AG09309 (cell line): ENCODE data around the gene CALM3.

Experiments used
- DNase-seq: peaks from one replicate; pipeline ENCODE4 v3.0.0-alpha.2; 2010; ENCODE audit warnings: low read depth
- H3K4me3 ChIP-seq: 2 replicates; pipeline ENCODE4 v1.5.1; 2011; ENCODE audit warnings: mild to moderate bottlenecking, low read depth, low read length, moderate library complexity; ENCODE audit not compliant: control insufficient read depth
- TF ChIP-seq, protein P1 (sequence below): IDR thresholded peaks from 2 replicates; pipeline ENCODE4 v1.5.1; 2011; ENCODE audit warnings: mild to moderate bottlenecking, low read depth, low read length, inconsistent platforms; ENCODE audit not compliant: insufficient read depth, control insufficient read depth; ENCODE audit errors: missing control alignments

The CALM3 gene

GRCh38 chr19:46598372-46598917 is 2.7 kb upstream of the CALM3 start:
- TF ChIP-seq, protein P1, sequence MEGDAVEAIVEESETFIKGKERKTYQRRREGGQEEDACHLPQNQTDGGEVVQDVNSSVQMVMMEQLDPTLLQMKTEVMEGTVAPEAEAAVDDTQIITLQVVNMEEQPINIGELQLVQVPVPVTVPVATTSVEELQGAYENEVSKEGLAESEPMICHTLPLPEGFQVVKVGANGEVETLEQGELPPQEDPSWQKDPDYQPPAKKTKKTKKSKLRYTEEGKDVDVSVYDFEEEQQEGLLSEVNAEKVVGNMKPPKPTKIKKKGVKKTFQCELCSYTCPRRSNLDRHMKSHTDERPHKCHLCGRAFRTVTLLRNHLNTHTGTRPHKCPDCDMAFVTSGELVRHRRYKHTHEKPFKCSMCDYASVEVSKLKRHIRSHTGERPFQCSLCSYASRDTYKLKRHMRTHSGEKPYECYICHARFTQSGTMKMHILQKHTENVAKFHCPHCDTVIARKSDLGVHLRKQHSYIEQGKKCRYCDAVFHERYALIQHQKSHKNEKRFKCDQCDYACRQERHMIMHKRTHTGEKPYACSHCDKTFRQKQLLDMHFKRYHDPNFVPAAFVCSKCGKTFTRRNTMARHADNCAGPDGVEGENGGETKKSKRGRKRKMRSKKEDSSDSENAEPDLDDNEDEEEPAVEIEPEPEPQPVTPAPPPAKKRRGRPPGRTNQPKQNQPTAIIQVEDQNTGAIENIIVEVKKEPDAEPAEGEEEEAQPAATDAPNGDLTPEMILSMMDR, result no peak
- no peak for DNase-seq
- H3K4me3 ChIP-seq, result no peak overlapping the region

- DNase-seq, result no peak
- TF ChIP-seq, protein P1, result no peak
- peak overlapping the region; percentile 91 for H3K4me3 ChIP-seq
Observed at GRCh38 chr19:46599716-46600373, 1.3 kb upstream of the CALM3 start.

GRCh38 chr19:46600384-46601317 is 479 bp upstream of the CALM3 start:
- H3K4me3 ChIP-seq, result peak overlapping the region; percentile 91
- TF ChIP-seq, protein P1, result no peak
- peak; percentile 94 for DNase-seq

- TF ChIP-seq, protein P1, result no peak
- peak overlapping the region; percentile 91 for H3K4me3 ChIP-seq
- DNase-seq, result no peak
Observed at GRCh38 chr19:46602392-46603194, 1.5 kb downstream of the CALM3 start.

DNA sequence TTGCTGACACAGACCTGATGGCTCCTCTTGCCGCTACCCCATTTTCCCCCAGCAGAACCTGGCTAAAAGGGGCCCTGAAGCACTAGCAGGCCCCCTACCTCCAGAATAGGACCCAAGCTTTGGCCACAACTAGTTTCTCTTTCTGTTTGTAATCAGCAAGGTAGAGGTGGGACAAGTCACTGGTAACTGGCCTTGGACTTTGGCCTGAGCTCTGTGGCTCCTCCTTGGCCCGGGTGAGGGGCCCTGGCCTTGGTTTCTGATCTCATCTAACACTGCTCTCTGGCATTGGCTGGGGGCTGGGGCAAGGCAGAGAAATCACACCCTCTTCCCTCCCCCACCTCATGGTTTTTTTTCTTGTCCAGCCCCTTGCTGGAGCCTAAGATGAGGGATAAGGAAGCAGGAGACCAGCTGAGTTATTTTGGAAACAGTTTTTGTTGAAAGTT is 2.1 kb downstream of the CALM3 start:
- H3K4me3 ChIP-seq, result peak overlapping the region; percentile 91
- no peak for DNase-seq
- TF ChIP-seq, protein P1, result no peak

- no peak for DNase-seq
- TF ChIP-seq, protein P1, result no peak
- peak overlapping the region; percentile 9 for H3K4me3 ChIP-seq
Observed at GRCh38 chr19:46603752-46604231, 2.7 kb downstream of the CALM3 start.
